Subcutaneous adipose tissue (tissue), 4 donors: ENCODE data around the gene ZNF28. TPM values are rescaled to one million over a fixed set of nuclear protein-coding genes. Genes with fewer than 3 reads are reported as not detected.
"Not testable (repeated sequence)": the region's sequence is repeated elsewhere in the genome, so short reads cannot be mapped to it uniquely, and the experiment has no call there.

Experiments used
- total RNA-seq, 4 donors: library from RNA; depleted of rRNA; stranded (reverse); fragments of >200 nt; gene quantifications; one replicate each; pipeline ENCODE4 v1.1.0, GENCODE V29; 2016
- TF ChIP-seq, protein P1 (sequence below): fragments of 450-650 bp; IDR thresholded peaks from one replicate; pipeline ENCODE4 v1.5.1; 2016; ENCODE audit warnings: low read depth, mild to moderate bottlenecking, control low read depth, antibody characterized with exemption, moderate library complexity

The ZNF28 gene
- total RNA-seq, 4 donors from 2014 or later, result 8.5 to 17.9 (median 14.2) TPM

DNA sequence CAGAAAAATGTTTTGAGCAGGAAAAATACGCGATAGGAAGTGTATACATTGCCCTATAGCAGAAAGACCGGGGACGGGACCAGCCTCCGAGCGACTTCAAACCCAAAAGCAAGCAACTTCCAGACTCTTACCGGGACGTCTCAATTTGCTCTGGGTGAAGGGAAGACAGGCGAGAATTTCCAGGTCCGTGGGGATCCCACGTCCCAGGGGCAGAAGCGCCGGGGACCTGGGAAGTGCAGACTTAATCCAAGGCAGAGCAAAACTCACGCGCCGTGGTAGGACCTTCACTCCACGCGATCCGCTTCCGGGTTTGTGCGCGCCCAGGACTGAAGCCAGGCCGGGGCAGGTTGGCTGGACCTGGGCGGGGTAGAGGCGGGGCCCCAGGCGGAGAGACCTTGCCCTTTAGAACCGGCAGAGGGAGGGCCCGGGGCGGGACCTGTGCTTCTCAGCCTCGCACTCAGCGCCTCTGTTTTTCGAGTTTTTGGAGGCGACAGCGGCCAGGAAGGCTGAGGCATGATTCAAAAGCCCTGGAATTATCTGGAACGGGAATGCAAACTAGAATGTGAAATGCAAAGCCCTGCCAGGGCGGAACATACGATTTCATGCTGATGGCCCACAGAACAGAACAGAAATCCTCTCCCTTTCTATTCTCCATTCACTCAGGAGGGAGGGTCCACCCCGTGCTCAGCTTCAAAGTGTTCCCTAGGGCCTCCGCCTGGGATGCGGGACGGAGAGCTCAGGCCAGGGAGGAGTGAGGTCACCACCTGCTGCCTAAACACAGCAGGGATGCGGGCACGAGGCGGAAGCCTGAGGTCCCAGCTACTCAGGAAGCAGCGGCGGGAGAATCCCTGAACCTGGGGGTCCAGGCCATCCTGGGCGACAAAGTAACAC lies 34.7 kb downstream of the ZNF28 start, which contains the start of gene ZNF600:
TSS of gene ZNF600 (minus strand) at position 328 of the 891 bp plus-strand sequence. CDS start 7,903 bp downstream, outside the sequence.
- TF ChIP-seq, protein P1, sequence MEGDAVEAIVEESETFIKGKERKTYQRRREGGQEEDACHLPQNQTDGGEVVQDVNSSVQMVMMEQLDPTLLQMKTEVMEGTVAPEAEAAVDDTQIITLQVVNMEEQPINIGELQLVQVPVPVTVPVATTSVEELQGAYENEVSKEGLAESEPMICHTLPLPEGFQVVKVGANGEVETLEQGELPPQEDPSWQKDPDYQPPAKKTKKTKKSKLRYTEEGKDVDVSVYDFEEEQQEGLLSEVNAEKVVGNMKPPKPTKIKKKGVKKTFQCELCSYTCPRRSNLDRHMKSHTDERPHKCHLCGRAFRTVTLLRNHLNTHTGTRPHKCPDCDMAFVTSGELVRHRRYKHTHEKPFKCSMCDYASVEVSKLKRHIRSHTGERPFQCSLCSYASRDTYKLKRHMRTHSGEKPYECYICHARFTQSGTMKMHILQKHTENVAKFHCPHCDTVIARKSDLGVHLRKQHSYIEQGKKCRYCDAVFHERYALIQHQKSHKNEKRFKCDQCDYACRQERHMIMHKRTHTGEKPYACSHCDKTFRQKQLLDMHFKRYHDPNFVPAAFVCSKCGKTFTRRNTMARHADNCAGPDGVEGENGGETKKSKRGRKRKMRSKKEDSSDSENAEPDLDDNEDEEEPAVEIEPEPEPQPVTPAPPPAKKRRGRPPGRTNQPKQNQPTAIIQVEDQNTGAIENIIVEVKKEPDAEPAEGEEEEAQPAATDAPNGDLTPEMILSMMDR, result not testable (repeated sequence)

GRCh38 chr19:52786078-52786463 lies 35.4 kb downstream of the ZNF28 start:
- TF ChIP-seq, protein P1, result no peak

- TF ChIP-seq, protein P1, result no peak
Observed at GRCh38 chr19:52785506-52785905, 35.9 kb downstream of the ZNF28 start.

- TF ChIP-seq, protein P1, result no peak
Observed at GRCh38 chr19:52778811-52779210, 42.6 kb downstream of the ZNF28 start.

DNA sequence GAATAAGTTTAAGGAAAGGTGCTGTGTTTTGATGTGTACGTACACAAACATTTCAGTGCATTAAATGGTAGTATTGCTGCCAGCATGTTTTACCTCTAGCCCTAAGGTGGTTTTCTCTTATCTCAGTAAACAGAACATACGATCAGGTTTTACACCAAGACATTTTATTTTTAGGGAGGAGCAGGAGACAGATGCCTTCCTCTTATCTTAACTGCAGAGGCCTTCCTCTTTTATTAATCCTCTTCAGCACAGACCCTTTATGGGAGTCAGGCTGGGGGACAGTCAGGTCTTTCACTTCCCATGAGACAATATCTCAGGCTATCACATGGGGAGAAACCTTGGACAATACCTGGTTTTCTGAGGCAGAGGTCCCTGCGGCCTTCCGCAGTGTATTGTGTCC lies 71.7 kb downstream of the ZNF28 start:
- TF ChIP-seq, protein P1, result no peak

GRCh38 chr19:52748336-52748950 lies 73.0 kb downstream of the ZNF28 start:
- TF ChIP-seq, protein P1, result no peak

Other genes starting within 250 kb of the ZNF28 start
- 10 to 100 TPM; 54.8 to 85.4 (median 58.8) TPM for gene ZNF83, start 183.3 kb downstream of the ZNF28 start, total RNA-seq
- 10 to 100 TPM; 13.9 to 21.7 (median 16.9) TPM for gene ZNF611, start 86.6 kb downstream of the ZNF28 start, total RNA-seq
- 10 to 100 TPM in 3 of 4 donors, 1 to 10 TPM in 1; 8.5 to 10.6 (median 10.3) TPM for gene ZNF600, start 34.8 kb downstream of the ZNF28 start, total RNA-seq
- 10 to 100 TPM; 10.9 to 17.0 (median 15.5) TPM for gene ZNF468, start 36.0 kb upstream of the ZNF28 start, total RNA-seq
- 10 to 100 TPM in 1 of 4 donors, 1 to 10 TPM in 3; 5.3 to 13.9 (median 7.4) TPM for gene ZNF320, start 76.0 kb upstream of the ZNF28 start, total RNA-seq
- 1 to 10 TPM; 3.4 to 6.3 (median 4.9) TPM for gene ZNF888, start 101.8 kb upstream of the ZNF28 start, total RNA-seq
- 10 to 100 TPM in 1 of 4 donors, 1 to 10 TPM in 3; 4.7 to 10.8 (median 6.7) TPM for gene ZNF816, start 141.2 kb upstream of the ZNF28 start, total RNA-seq
- gene ERVV-1, start 192.3 kb upstream of the ZNF28 start, total RNA-seq, result not detected
- not detected for gene ERVV-2, start 223.1 kb upstream of the ZNF28 start, total RNA-seq